Lower leg skin (tissue), 4 donors: ENCODE results near the gene TM2D3. TPM values are rescaled to one million over a fixed set of nuclear protein-coding genes. Genes with fewer than 3 reads are reported as not detected.

Experiments used
- DNase-seq, 2 donors: peaks; one replicate each; pipeline ENCODE4 v3.0.0-alpha.2; 2019; ENCODE audit warnings: low spot score in 2 of 2
- H3K4me3 ChIP-seq: fragments of 200-600 bp; sonication (generic); 2 replicates; pipeline ENCODE4 v1.5.1; 2017; ENCODE audit warnings: mild to moderate bottlenecking, low read depth; ENCODE audit not compliant: poor library complexity, severe bottlenecking
- CTCF ChIP-seq, 3 donors: fragments of 450-650 bp; IDR thresholded peaks; one replicate each; pipeline ENCODE4 v1.5.1; 2016; ENCODE audit warnings: antibody characterized with exemption in 3 of 3, mild to moderate bottlenecking in 3 of 3, moderate library complexity in 2 of 3
- POLR2A ChIP-seq, 2 donors: fragments of 450-650 bp; IDR thresholded peaks; one replicate each; pipeline ENCODE4 v1.6.1; 2016 to 2017; ENCODE audit warnings: antibody characterized with exemption in 2 of 2, mild to moderate bottlenecking in 1 of 2, moderate library complexity in 1 of 2
- WGBS, 2 donors: methylation state at CpG; one replicate each; pipeline ENCODE4 v1.1.5; 2018; 5-methylcytosine and 5-hydroxymethylcytosine counted together
- intact Hi-C: fragments of 100-400 bp; cut with DNase I; formaldehyde crosslinking; loops from one replicate; pipeline ENCODE4 v1.15.0; 2023; ENCODE audit warnings: low total_unique reads
- total RNA-seq, 4 donors: library from RNA; depleted of rRNA; stranded (reverse); fragments of >200 nt; gene quantifications; one replicate each; pipeline ENCODE4 v1.1.0, GENCODE V29; 2016

Gene TM2D3
- total RNA-seq, 4 donors from 2014 or later: 33.8 to 59.4 (median 39.7) TPM

DNA sequence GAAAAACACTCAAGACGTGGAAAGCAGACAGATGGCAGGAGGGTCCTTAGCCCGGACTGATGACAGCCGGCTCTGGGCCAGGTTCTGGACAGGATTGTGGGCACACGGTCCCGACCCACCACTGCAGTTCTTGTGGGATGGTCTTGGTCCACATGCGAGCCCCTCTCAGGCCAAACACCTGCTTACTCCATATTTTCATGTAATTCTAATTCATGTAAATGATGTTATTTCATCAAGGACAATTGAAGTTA lies 32.6 kb downstream of the TM2D3 start:
- WGBS, 2 donors: 94 to 97% methylated on average over 6 of the region's 6 CpGs
- DNase-seq: no peak
- no peak overlapping the region for H3K4me3 ChIP-seq
- TF ChIP-seq POLR2A (IDR thresholded peaks at IDR 0.05): no peak
- TF ChIP-seq CTCF (IDR thresholded peaks at IDR 0.05): no peak
- intact Hi-C loops: no loop called here

DNA sequence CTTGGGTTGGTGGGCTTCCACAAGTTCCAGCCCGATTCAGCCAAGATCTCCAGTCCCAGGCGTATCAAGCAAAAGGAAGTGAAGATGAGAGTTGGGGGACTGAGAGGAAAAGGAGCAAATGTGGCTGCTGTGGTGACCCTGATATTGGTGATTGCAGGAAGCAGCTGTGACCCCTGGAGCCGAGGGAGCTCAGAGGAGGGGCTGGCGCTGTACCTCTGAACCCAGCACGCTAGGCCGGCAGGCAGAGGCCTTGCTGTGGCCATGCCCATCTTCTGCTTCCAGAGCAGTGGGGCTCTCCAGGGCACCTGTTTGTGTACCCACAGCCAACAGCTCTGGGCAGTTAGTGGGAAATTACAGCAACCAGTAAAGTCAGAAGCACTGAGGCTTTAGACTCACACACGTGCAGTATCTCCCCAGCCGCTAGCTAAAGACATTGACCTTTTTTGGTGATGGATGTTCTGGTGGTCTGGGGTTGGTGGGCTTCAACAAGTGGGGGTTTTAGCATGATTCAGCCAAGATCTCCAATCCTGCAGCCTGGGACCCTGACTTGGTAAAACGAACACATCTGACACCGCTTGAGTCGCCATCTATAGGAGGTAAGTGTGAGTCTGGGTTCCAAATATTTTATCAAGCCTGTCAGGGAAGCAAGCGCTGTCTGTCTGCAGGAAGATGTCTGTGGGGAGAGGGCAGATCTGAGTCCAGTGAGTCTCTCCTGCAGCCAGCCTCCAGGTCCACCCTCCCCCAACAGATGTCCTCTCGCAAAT lies 33.1 kb downstream of the TM2D3 start:
- DNase-seq: no peak
- 82 to 85% methylated on average over 13 of the region's 13 CpGs for WGBS, 2 donors
- intact Hi-C loops: no loop called here
- H3K4me3 ChIP-seq: no peak overlapping the region
- TF ChIP-seq CTCF (IDR thresholded peaks at IDR 0.05) (no peak), POLR2A (IDR thresholded peaks at IDR 0.05) (no peak)

DNA sequence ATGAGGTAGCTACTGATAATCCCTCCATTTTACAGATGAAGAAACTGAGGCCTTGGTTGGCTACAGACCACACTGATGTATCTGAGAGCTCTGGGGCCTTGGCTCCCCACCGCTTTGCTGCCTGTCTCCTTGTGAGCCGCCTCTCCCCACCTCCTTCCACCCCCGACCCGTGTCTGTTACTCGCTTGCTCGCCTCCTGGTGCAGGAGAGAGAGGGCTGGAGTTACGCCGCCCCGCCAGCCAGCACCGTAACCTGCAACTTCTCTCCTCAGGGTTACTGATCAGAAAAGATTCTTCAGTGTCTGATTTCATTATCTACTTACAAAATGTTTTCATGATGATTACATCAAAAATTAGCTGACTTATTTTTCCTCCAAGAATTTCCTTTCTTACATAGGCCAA lies 34.1 kb downstream of the TM2D3 start:
- H3K4me3 ChIP-seq: no peak overlapping the region
- intact Hi-C loops: no loop called here
- no peak for DNase-seq
- TF ChIP-seq CTCF (IDR thresholded peaks at IDR 0.05) (no peak), POLR2A (IDR thresholded peaks at IDR 0.05) (no peak)
- WGBS, 2 donors: 94% methylated on average over 10 of the region's 10 CpGs

DNA sequence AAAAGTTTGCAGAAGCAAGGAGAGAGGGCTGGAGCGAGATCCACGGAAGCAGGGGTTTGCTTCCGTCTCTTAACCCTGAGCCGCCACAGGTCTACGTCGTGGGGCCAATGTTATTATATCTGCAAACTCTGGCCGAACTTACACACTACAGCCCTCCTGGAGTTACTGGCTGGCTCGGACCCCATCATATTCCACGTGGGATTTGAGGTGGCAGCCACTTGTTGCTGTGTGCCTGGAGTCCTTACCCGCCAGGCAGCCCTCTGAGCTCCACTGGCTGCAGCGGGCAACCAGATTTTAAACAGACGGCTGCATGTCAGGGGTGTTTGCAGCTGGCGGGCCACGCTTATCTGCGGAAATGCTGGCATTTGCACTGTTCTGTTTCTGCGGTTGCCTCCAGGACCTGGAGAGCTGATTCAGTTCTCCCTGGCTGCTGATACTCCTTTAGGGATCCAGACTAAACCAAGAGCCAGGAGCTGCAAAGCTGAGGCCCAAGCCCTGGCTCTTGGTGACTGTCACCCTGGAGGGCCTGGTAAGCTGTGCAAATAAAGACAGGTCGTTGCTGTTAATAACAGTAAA lies 34.7 kb downstream of the TM2D3 start:
- no peak overlapping the region for H3K4me3 ChIP-seq
- no peak for TF ChIP-seq CTCF (IDR thresholded peaks at IDR 0.05)
- no peak for TF ChIP-seq POLR2A (IDR thresholded peaks at IDR 0.05)
- WGBS, 2 donors: 70 to 73% methylated on average over 17 of the region's 17 CpGs
- no peak for DNase-seq
- intact Hi-C loops: no loop called here

GRCh38 chr15:101615986-101616848 lies 36.0 kb downstream of the TM2D3 start:
- intact Hi-C loops: no loop called here

More at GRCh38 chr15:101615986-101616848, 36.0 kb downstream of the TM2D3 start:
- WGBS, 2 donors: 25 to 38% methylated on average over 25 of the region's 25 CpGs
- no peak for TF ChIP-seq POLR2A (IDR thresholded peaks at IDR 0.05)
- no peak for TF ChIP-seq CTCF (IDR thresholded peaks at IDR 0.05)
- H3K4me3 ChIP-seq: no peak overlapping the region
- peak in 1 of 2 donors; percentile 39 for DNase-seq
